Measurements from ENCODE around the gene CHCHD6. TPM values are rescaled to one million over a fixed set of nuclear protein-coding genes. Genes with fewer than 3 reads are reported as not detected.

The CHCHD6 gene
- total RNA-seq, 1 donor from 2014 or later = 28.7 TPM

GRCh38 chr3:126986001-126986400, 282.0 kb downstream of the CHCHD6 start:
- TF ChIP-seq, protein P1, sequence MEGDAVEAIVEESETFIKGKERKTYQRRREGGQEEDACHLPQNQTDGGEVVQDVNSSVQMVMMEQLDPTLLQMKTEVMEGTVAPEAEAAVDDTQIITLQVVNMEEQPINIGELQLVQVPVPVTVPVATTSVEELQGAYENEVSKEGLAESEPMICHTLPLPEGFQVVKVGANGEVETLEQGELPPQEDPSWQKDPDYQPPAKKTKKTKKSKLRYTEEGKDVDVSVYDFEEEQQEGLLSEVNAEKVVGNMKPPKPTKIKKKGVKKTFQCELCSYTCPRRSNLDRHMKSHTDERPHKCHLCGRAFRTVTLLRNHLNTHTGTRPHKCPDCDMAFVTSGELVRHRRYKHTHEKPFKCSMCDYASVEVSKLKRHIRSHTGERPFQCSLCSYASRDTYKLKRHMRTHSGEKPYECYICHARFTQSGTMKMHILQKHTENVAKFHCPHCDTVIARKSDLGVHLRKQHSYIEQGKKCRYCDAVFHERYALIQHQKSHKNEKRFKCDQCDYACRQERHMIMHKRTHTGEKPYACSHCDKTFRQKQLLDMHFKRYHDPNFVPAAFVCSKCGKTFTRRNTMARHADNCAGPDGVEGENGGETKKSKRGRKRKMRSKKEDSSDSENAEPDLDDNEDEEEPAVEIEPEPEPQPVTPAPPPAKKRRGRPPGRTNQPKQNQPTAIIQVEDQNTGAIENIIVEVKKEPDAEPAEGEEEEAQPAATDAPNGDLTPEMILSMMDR (IDR thresholded peaks at IDR 0.05; ENCODE audit: insufficient read depth, low read length, poor library complexity, severe bottlenecking) = no peak
- H3K36me3 ChIP-seq (ENCODE audit: control insufficient read depth, insufficient read depth, low read length) = no peaks in the 10 kb centered on the region
- no peak overlapping the region for H3K4me3 ChIP-seq (ENCODE audit: low read depth, low read length)
- DNase-seq (ENCODE audit: low read depth) = no peak
- H3K27me3 ChIP-seq (ENCODE audit: control insufficient read depth, insufficient read depth, low read length) = no peaks in the 10 kb centered on the region

DNA sequence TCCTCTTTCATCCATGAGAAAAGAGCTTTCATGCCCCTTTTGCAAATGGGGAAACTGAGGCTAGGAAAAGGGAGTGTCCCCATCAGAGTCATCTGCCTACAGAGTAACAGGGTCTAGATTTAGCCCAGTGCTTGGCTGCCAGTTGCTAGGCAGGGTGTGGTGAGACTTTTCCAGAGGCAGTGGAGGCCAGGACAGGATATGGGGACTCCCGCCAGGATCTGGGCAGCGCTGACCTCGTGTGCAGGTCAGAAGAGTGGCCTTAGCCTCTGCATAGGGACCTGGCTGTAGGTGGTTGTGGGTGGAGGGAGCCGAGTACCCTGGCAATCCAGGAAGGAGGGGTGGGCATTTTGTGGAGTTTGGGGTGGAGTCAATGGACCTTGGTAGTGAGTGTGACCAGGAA, 283.1 kb downstream of the CHCHD6 start:
- no peak for DNase-seq (ENCODE audit: low read depth)
- no peaks in the 10 kb centered on the region for H3K27me3 ChIP-seq (ENCODE audit: control insufficient read depth, insufficient read depth, low read length)
- no peak overlapping the region for H3K4me3 ChIP-seq (ENCODE audit: low read depth, low read length)
- TF ChIP-seq, protein P1 (IDR thresholded peaks at IDR 0.05; ENCODE audit: insufficient read depth, low read length, poor library complexity, severe bottlenecking) = no peak
- no peaks in the 10 kb centered on the region for H3K36me3 ChIP-seq (ENCODE audit: control insufficient read depth, insufficient read depth, low read length)

DNA sequence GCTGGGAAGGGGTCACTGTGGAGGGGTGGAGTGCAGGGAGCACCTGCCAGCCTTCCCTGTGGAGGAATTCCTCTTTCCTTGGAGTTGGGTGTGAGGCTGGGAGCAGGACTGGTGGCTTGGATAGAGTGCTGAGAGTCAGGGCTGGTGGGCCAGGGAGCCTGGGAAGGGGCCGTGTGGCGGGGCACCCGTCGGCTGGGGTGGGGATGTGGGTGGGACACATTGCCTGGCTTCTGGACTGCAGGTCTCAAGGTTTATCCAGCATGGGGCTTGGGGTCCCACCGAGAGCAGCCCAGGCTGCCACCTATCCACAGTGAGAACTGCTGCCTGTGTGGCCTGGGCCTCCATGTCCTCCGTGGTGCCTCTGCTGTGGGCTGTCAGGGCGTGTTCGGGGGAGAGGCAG, 283.6 kb downstream of the CHCHD6 start:
- TF ChIP-seq, protein P1 (IDR thresholded peaks at IDR 0.05; ENCODE audit: insufficient read depth, low read length, poor library complexity, severe bottlenecking) = no peak
- Histone ChIP-seq H3K4me3 (ENCODE audit: low read depth, low read length) (no peak overlapping the region), H3K36me3 (ENCODE audit: control insufficient read depth, insufficient read depth, low read length) (no peaks in the 10 kb centered on the region), H3K27me3 (ENCODE audit: control insufficient read depth, insufficient read depth, low read length) (no peaks in the 10 kb centered on the region)
- DNase-seq (ENCODE audit: low read depth) = no peak

GRCh38 chr3:126988451-126989021, 284.5 kb downstream of the CHCHD6 start:
- H3K4me3 ChIP-seq (ENCODE audit: low read depth, low read length) = no peak overlapping the region
- H3K36me3 ChIP-seq (ENCODE audit: control insufficient read depth, insufficient read depth, low read length) = no peaks in the 10 kb centered on the region
- DNase-seq (ENCODE audit: low read depth) = no peak
- no peaks in the 10 kb centered on the region for H3K27me3 ChIP-seq (ENCODE audit: control insufficient read depth, insufficient read depth, low read length)
- TF ChIP-seq, protein P1 (IDR thresholded peaks at IDR 0.05; ENCODE audit: insufficient read depth, low read length, poor library complexity, severe bottlenecking) = no peak

DNA sequence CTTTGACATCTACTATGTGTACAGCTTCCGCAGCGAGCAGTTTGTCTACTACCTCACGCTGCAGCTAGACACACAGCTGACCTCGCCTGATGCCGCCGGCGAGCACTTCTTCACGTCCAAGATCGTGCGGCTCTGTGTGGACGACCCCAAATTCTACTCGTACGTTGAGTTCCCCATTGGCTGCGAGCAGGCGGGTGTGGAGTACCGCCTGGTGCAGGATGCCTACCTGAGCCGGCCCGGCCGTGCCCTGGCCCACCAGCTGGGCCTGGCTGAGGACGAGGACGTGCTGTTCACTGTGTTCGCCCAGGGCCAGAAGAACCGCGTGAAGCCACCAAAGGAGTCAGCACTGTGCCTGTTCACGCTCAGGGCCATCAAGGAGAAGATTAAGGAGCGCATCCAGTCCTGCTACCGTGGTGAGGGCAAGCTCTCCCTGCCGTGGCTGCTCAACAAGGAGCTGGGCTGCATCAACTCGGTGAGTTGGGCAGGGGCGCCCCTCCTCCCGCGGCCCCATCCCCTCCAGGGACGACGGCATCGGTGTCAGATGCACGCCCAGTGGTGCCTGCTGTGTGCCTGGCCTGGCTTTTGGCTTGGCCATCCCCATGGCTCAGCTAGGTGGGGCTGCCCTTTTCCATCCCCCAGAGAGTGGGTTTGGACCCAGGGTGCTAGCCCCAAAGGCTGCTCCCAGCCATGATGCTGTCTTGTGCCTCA, 285.4 kb downstream of the CHCHD6 start:
- TF ChIP-seq, protein P1 (IDR thresholded peaks at IDR 0.05; ENCODE audit: insufficient read depth, low read length, poor library complexity, severe bottlenecking) = no peak
- H3K4me3 ChIP-seq (ENCODE audit: low read depth, low read length) = no peak overlapping the region
- DNase-seq (ENCODE audit: low read depth) = no peak
- no peaks in the 10 kb centered on the region for H3K36me3 ChIP-seq (ENCODE audit: control insufficient read depth, insufficient read depth, low read length)
- H3K27me3 ChIP-seq (ENCODE audit: control insufficient read depth, insufficient read depth, low read length) = no peaks in the 10 kb centered on the region
